HUES64 (cell line): ENCODE results near the gene RGS19.

Experiments used
- H3K27ac ChIP-seq: 2 replicates; pipeline ENCODE4 v1.7.0; 2013; ENCODE audit warnings: low read depth, low read length, inconsistent platforms
- H3K27me3 ChIP-seq: 2 replicates; pipeline ENCODE4 v1.6.1; 2013; ENCODE audit warnings: mild to moderate bottlenecking, low read length; ENCODE audit not compliant: insufficient read depth
- H3K36me3 ChIP-seq: 2 replicates; pipeline ENCODE4 v1.6.1; 2013; ENCODE audit warnings: mild to moderate bottlenecking, low read length; ENCODE audit not compliant: insufficient read depth
- H3K4me1 ChIP-seq: 2 replicates; pipeline ENCODE4 v1.6.1; 2013; ENCODE audit warnings: mild to moderate bottlenecking, low read length, moderate library complexity; ENCODE audit not compliant: insufficient read depth
- H3K4me3 ChIP-seq: 2 replicates; pipeline ENCODE4 v1.5.1; 2013; ENCODE audit warnings: mild to moderate bottlenecking, low read length, moderate library complexity
- H3K9ac ChIP-seq: 2 replicates; pipeline ENCODE4 v1.6.1; 2013; ENCODE audit warnings: mild to moderate bottlenecking, low read depth, low read length
- H3K9me3 ChIP-seq: 2 replicates; pipeline ENCODE4 v1.6.1; 2013; ENCODE audit warnings: low read depth, low read length; ENCODE audit not compliant: insufficient read depth
- WGBS: fragments of 150-250, 120-280 bp; methylation state at CpG from one replicate; pipeline ENCODE4 v1.1.7; 2013; ENCODE audit warnings: missing lambda C conversion rate; 5-methylcytosine and 5-hydroxymethylcytosine counted together

The RGS19 gene

DNA sequence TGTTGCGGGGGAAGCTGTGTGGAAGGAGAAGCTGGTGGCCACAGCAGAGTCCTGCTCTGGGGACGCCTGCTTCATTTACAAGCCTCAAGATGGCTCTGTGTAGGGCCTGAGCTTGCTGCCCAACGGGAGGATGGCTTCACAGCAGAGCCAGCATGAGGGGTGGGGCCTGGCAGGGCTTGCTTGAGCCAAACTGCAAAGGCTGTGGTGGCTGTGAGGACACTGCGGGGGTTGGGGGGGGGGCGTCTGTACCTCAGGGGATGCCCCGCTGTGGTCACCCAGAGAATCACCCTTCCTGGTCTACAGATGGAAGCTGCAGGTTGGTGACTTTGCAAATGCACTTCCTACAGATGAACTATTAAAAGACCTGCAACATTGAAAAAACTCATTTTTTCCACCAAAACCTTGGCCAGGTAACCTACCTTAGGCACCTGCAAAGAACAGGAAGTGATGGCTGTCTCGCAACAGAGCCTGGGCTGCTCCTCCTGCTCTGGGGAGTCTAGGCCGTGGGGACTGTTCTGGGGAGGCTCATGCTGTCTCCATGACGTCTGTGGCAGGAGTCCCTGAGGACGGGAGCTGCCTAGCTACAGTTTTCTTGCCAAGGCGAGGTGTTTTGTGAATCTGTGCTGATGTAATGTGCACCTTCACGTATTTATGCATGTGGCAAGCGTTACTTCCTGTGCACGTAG is 20.7 kb upstream of the RGS19 start:
- Histone ChIP-seq H3K9me3 (no peaks in the 10 kb centered on the region), H3K9ac (no peak overlapping the region), H3K4me3 (no peak overlapping the region), H3K27me3 (peaks cover 37% of the 10 kb centered on the region), H3K4me1 (no peaks in the 10 kb centered on the region), H3K36me3 (no peaks in the 10 kb centered on the region), H3K27ac (no peak overlapping the region)
- WGBS: 84% methylated on average over 14 of the region's 14 CpGs

DNA sequence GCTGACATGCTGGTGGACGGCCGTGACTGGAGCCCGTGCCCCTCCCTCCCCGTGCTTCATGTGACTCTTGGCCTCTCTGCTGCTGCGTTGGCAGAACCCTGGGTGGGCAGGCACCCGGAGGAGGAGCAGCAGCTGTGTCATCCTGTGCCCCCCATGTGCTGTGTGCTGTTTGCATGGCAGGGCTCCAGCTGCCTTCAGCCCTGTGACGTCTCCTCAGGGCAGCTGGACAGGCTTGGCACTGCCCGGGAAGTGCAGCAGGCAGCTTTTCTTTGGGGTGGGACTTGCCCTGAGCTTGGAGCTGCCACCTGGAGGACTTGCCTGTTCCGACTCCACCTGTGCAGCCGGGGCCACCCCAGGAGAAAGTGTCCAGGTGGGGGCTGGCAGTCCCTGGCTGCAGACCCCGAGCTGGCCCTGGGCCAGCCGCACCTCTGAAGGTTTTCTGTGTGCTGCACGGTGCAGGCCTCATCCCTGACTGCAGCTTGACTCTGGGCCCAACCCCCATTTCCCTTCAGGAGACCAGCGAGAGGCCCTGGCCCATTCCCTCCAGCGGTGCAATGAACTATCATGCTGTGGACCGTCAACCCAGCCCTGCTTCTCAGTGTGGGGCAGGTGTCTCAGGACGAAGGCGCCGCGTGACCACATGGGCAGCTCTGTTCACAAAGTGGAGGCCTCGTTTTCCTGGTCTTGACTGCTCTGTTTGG is 19.9 kb upstream of the RGS19 start:
- 86% methylated on average over 21 of the region's 21 CpGs for WGBS
- Histone ChIP-seq H3K36me3 (no peaks in the 10 kb centered on the region), H3K4me1 (no peaks in the 10 kb centered on the region), H3K4me3 (no peak overlapping the region), H3K9me3 (no peaks in the 10 kb centered on the region), H3K9ac (no peak overlapping the region), H3K27ac (no peak overlapping the region), H3K27me3 (peaks cover 37% of the 10 kb centered on the region)

DNA sequence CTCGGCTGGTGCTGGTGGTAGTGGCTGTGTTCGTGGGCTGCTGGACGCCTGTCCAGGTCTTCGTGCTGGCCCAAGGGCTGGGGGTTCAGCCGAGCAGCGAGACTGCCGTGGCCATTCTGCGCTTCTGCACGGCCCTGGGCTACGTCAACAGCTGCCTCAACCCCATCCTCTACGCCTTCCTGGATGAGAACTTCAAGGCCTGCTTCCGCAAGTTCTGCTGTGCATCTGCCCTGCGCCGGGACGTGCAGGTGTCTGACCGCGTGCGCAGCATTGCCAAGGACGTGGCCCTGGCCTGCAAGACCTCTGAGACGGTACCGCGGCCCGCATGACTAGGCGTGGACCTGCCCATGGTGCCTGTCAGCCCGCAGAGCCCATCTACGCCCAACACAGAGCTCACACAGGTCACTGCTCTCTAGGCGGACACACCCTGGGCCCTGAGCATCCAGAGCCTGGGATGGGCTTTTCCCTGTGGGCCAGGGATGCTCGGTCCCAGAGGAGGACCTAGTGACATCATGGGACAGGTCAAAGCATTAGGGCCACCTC is 19.2 kb upstream of the RGS19 start:
- Histone ChIP-seq H3K27me3 (peaks cover 33% of the 10 kb centered on the region), H3K9ac (no peak overlapping the region), H3K9me3 (no peaks in the 10 kb centered on the region), H3K4me1 (no peaks in the 10 kb centered on the region), H3K36me3 (no peaks in the 10 kb centered on the region), H3K27ac (no peak overlapping the region), H3K4me3 (no peak overlapping the region)
- 96% methylated on average over 28 of the region's 28 CpGs for WGBS

DNA sequence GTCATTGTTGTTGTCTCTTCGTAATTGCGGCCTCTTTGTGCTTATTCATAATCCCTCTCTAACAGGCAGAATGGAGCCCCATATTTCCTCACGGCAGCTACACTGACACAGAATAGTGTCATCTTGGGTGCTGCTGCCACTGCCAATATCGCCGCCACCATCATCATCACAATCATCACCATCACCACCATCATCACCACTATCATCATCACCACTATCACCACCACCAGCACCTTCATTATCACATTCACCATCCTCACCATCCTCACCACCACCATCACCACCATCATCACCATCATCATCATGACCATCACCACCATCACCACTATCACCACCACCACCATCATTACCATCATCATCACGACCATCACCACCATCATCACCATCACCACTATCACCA is 17.2 kb upstream of the RGS19 start:
- no peaks in the 10 kb centered on the region for H3K4me1 ChIP-seq
- peaks cover 13% of the 10 kb centered on the region for H3K27me3 ChIP-seq
- 80% methylated on average over 6 of the region's 6 CpGs for WGBS
- no peaks in the 10 kb centered on the region for H3K9me3 ChIP-seq
- no peaks in the 10 kb centered on the region for H3K36me3 ChIP-seq
- H3K9ac ChIP-seq: no peak overlapping the region
- H3K27ac ChIP-seq: no peak overlapping the region
- no peak overlapping the region for H3K4me3 ChIP-seq

DNA sequence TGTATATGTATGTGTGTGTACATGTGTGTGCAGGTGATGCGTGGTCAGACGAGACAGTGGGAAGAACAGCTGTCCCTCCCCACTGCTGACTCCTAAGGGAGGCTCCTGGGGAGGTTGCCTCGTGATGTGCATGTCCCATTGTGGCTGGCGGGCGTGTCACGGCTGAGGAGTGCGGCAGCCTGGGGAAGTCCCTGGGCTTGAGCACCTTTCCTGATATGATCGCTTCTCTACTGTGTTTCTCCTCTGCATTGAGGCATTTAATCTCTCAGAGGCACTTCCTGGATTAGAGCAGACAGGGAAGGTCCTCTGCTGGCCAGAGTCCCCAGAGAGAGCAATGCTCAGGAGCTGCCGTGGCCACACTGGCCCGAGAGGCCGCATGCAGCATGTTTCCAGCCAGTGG is 16.6 kb upstream of the RGS19 start:
- Histone ChIP-seq H3K36me3 (no peaks in the 10 kb centered on the region), H3K9ac (no peak overlapping the region), H3K4me1 (no peaks in the 10 kb centered on the region), H3K4me3 (no peak overlapping the region), H3K27ac (no peak overlapping the region), H3K27me3 (peaks cover 7% of the 10 kb centered on the region), H3K9me3 (no peaks in the 10 kb centered on the region)
- WGBS: 92% methylated on average over 11 of the region's 11 CpGs

DNA sequence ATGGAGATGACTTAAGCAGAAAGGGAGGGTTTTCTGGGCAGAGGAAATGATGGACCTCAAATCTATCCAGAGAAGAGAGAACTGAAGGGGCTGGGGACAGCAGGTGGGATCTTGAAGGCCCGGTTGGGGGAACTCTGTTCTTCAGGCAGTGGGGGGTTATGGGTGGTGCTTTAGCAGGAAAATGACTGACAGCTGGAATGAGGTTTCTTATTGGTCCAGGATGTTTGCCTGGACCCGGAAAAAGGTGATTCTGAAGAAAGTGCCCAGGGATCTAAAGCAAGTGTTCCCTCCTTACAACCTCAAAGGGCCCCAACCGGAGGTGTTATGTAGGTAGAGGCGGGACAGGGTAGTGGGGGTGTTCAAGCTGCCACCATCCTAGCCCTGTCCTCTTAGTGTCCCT is 16.1 kb upstream of the RGS19 start:
- no peaks in the 10 kb centered on the region for H3K9me3 ChIP-seq
- peaks cover 5% of the 10 kb centered on the region; the same call in 1 of the 2 replicates for H3K27me3 ChIP-seq
- no peaks in the 10 kb centered on the region for H3K36me3 ChIP-seq
- no peak overlapping the region for H3K9ac ChIP-seq
- no peak overlapping the region for H3K27ac ChIP-seq
- no peak overlapping the region for H3K4me3 ChIP-seq
- 80% methylated on average over 3 of the region's 4 CpGs for WGBS
- no peaks in the 10 kb centered on the region for H3K4me1 ChIP-seq

DNA sequence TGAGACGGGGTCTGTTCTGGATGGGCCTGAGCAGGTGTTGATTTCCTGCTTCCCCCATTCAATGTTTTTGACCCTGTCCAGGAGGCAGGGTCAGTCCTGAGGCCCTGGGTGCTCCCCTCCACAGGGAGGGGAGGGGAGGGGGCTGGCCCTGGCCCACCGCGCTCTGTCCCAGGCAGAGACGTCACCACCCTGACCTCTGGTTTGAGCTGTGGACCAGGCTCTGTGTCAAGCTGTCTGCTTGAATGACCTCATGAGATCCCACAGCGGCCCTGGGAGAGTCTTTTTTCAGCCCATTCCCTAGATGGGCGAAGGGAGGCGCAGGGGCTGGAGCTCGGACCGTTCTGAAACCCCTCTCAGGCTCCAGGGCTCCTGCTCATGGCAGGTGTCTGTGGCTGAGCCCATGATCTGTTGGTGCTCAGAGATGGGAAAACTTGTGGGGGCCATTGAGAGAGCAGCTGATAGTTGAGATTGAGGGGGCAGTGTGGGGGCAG is 13.7 kb upstream of the RGS19 start:
- 75% methylated on average over 9 of the region's 9 CpGs for WGBS
- H3K36me3 ChIP-seq: no peaks in the 10 kb centered on the region
- H3K9ac ChIP-seq: no peak overlapping the region
- H3K4me3 ChIP-seq: no peak overlapping the region
- H3K9me3 ChIP-seq: no peaks in the 10 kb centered on the region
- H3K27ac ChIP-seq: no peak overlapping the region
- no peaks in the 10 kb centered on the region for H3K27me3 ChIP-seq
- no peaks in the 10 kb centered on the region for H3K4me1 ChIP-seq

DNA sequence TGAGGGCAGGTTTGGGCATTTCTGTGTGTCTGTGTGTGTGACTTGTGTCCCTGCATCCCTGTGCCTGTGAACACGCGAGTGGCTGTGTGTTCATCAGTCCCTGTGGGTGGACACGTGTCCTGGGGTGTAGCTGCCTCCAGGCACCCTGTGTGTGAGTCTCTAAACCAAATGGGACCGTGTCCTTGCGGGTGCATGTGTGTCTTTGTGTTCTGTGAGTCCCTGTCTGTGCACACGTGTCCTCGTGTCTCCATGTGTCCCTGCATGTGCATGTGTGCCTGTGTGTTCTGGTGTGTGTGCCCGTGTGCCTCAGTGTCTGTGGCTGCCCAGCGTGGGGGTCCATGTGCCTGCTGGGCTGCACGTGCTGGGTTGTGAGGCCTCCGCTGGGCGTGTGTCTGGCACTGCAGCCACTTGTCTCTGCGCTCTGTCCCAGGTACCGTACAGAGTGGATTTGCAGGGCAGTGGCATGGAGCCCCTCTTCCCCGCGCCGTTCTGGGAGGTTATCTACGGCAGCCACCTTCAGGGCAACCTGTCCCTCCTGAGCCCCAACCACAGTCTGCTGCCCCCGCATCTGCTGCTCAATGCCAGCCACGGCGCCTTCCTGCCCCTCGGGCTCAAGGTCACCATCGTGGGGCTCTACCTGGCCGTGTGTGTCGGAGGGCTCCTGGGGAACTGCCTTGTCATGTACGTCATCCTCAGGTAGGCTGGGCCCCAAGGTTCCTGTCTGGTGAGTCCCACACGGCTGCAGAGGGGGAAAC is 13.1 kb upstream of the RGS19 start:
- Histone ChIP-seq H3K9me3 (no peaks in the 10 kb centered on the region), H3K4me3 (no peak overlapping the region), H3K9ac (no peak overlapping the region), H3K36me3 (no peaks in the 10 kb centered on the region), H3K27ac (no peak overlapping the region), H3K27me3 (no peaks in the 10 kb centered on the region), H3K4me1 (no peaks in the 10 kb centered on the region)
- WGBS: 86% methylated on average over 27 of the region's 27 CpGs

DNA sequence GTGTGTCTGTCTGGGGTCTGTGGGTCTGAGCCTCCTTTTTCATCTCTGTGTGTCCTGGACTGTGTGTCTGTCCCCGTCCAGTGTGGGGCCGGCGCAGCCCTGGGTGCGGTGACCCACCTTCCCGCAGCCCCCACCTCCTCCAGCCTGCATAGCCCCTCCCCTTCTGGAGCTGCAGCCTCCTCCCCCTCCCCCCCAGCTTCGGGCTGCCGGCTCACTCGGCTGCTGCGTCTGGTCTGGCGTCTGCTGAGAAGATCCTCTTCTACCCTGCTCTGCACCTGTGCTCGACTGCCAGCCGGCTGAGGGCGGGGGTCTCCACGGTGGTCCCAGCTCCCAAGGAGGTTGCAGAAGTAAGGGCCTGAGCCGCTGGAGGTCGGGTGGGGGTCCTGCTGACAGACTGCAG is 12.5 kb upstream of the RGS19 start:
- Histone ChIP-seq H3K4me1 (no peaks in the 10 kb centered on the region), H3K27ac (no peak overlapping the region), H3K27me3 (no peaks in the 10 kb centered on the region), H3K4me3 (no peak overlapping the region), H3K36me3 (no peaks in the 10 kb centered on the region), H3K9ac (no peak overlapping the region), H3K9me3 (no peaks in the 10 kb centered on the region)
- 35% methylated on average over 16 of the region's 16 CpGs for WGBS

DNA sequence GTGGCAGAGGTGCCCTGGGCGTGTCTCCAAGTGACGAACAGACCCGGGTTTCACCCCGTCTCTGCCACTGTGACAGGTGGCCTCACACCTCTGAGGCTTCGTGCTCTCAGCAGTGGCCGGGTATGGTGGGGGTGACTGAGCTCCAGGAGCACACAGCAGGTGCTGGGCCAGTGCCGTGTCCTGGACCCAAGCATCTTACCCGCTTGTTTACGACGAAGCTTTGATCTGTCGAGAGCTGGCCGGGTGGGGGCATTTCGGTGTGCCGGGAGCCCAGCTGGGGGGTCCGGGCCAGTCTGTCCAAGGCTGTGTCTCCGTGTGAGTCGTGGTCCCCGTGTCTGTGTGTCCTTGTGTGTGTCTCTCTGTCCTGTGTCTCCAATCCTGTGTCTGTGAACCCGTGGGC is 12.0 kb upstream of the RGS19 start:
- H3K4me3 ChIP-seq: no peak overlapping the region
- no peak overlapping the region for H3K9ac ChIP-seq
- H3K36me3 ChIP-seq: no peaks in the 10 kb centered on the region
- H3K27me3 ChIP-seq: peaks cover 1% of the 10 kb centered on the region; the same call in 1 of the 2 replicates
- WGBS: 88% methylated on average over 19 of the region's 19 CpGs
- no peaks in the 10 kb centered on the region for H3K9me3 ChIP-seq
- no peaks in the 10 kb centered on the region for H3K4me1 ChIP-seq
- no peak overlapping the region for H3K27ac ChIP-seq

DNA sequence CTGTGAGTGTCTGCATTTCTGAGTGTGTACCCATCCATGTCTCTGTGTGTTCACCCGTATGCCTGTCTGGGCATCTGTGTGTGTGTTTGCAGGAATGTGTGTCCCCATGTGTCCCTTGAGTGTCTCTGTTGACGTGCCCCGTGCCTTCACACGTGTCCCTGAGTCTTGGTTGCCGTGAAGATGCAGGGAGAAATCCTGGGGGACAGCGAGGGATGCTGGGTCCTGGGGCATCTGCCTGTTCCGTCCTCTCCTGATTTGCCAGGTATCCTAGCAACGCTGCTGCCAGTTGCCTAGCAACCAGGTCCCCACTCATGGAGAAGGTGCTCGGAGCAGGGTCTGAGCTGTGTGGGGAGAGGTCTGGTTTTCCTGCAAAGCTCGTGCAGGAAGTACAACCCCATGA is 10.8 kb upstream of the RGS19 start:
- Histone ChIP-seq H3K9ac (no peak overlapping the region), H3K36me3 (no peaks in the 10 kb centered on the region), H3K4me1 (no peaks in the 10 kb centered on the region), H3K9me3 (no peaks in the 10 kb centered on the region), H3K4me3 (no peak overlapping the region), H3K27me3 (peaks cover 13% of the 10 kb centered on the region), H3K27ac (no peak overlapping the region)
- WGBS: 79% methylated on average over 10 of the region's 10 CpGs
